H1 (cell line): ENCODE data around the gene SCN4A. TPM values are rescaled to one million over a fixed set of nuclear protein-coding genes. Genes with fewer than 3 reads are reported as not detected.

Experiments used
- CHD2 ChIP-seq: IDR thresholded peaks from 2 replicates; pipeline ENCODE4 v1.6.1; 2012; ENCODE audit warnings: low read length, improper control_type of control experiment
- POLR2AphosphoS5 ChIP-seq: IDR thresholded peaks from 2 replicates; pipeline ENCODE4 v1.6.1; 2011; ENCODE audit warnings: low read depth, low read length
- SP2 ChIP-seq: IDR thresholded peaks from 2 replicates; pipeline ENCODE4 v1.6.1; 2012; ENCODE audit warnings: mild to moderate bottlenecking, low read length, inconsistent platforms
- TAF7 ChIP-seq: optimal IDR thresholded peaks from 2 replicates; pipeline ENCODE3; 2011; ENCODE audit warnings: low read depth, mild to moderate bottlenecking, inconsistent platforms, low read length, moderate library complexity, borderline replicate concordance
- TEAD4 ChIP-seq: IDR thresholded peaks from 2 replicates; pipeline ENCODE4 v1.6.1; 2012; ENCODE audit warnings: low read depth, low read length, inconsistent platforms, mixed read lengths
- polyA plus RNA-seq, 7 experiments: library from polyadenylated mRNA; depleted of rRNA in 3 of 7; stranded (reverse) in 5 of 7; unstranded in 2 of 7; fragments of >200 nt in 5 of 7; fragments of 200-250 nt in 2 of 7; gene quantifications; 1 replicate in 5 of 7; 2 replicates in 1 of 7; 4 replicates in 1 of 7; pipeline versions ENCODE4 v1.2.1 to v1.2.3, GENCODE V29; 2011 to 2013; ENCODE audit warnings: missing spikeins in 2 of 7, mixed read lengths in 2 of 7
- total RNA-seq: library from RNA; stranded (reverse); fragmentation: NEBNext Ultra II Directional; extraction: Animal tissue kit (Norgen Biotek cat#: 25700); gene quantifications from 2 replicates; pipeline ENCODE4 v1.2.1, GENCODE V29; 2021
- TF ChIP-seq, protein P1 (sequence below): IDR thresholded peaks from 2 replicates; pipeline ENCODE4 v1.6.1; 2011; ENCODE audit warnings: low read length, improper control_type of control experiment

Gene SCN4A
- total and polyA plus RNA-seq, 2 of the 8 experiments (the other 6 are each of a cell fraction or from before 2014, with no cell fraction given), result 5.0 to 8.5 TPM

GRCh38 chr17:63949576-63950250 lies 23.0 kb downstream of the SCN4A start (continued):
- TF ChIP-seq TEAD4, result no peak
- no peak for TF ChIP-seq CHD2
- TF ChIP-seq SP2, result no peak
- TF ChIP-seq POLR2AphosphoS5, result no peak
- TF ChIP-seq, protein P1, sequence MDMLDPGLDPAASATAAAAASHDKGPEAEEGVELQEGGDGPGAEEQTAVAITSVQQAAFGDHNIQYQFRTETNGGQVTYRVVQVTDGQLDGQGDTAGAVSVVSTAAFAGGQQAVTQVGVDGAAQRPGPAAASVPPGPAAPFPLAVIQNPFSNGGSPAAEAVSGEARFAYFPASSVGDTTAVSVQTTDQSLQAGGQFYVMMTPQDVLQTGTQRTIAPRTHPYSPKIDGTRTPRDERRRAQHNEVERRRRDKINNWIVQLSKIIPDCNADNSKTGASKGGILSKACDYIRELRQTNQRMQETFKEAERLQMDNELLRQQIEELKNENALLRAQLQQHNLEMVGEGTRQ, result no peak
- TF ChIP-seq TAF7, result no peak
